GM12865 (cell line): ENCODE measurements around the gene WDR27.

Source experiments
- DNase-seq: peaks from one replicate; pipeline ENCODE4 v3.0.0; 2010; ENCODE audit warnings: low read depth
- H3K4me3 ChIP-seq: 2 replicates; pipeline ENCODE4 v1.5.1; 2011; ENCODE audit warnings: mild to moderate bottlenecking, low read depth, low read length, control low read depth
- TF ChIP-seq, protein P1 (sequence below): IDR thresholded peaks from 2 replicates; pipeline ENCODE4 v1.5.1; 2011; ENCODE audit warnings: low read length, control low read depth, low read depth, inconsistent platforms; ENCODE audit not compliant: insufficient read depth; ENCODE audit errors: missing control alignments

WDR27 gene

DNA sequence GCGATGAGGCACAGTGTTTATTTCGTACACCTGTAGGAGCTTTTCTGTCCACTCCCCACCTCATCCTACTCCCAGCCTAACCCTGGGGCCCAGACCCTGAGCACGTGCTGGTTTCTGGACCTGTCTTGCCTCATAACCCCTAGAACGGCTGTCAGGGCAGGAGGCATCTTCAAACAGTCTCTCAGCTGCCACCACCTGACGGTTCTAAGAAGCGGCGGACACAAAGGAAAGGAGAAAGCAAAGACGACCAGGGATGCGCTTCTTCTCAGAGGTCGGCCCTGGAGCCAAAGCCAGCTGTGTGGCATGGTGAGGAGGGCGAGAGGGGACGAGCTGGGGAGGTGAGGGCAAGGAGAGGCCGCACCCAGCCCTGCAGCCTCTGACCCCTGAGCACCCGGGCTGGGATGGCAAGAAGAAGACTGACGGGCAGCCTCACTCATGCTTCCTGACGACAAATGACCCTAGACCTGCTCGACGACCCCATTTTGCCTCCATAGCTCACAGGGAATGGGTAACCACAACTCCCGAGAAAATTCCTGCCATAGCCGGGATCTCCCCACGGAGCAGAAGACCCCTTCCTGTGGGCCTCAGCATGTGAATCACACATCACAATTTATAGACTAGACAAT is 62.1 kb downstream of the WDR27 start:
- DNase-seq: no peak

GRCh38 chr6:169638915-169639314 is 62.9 kb downstream of the WDR27 start:
- H3K4me3 ChIP-seq: no peak overlapping the region
- TF ChIP-seq, protein P1, sequence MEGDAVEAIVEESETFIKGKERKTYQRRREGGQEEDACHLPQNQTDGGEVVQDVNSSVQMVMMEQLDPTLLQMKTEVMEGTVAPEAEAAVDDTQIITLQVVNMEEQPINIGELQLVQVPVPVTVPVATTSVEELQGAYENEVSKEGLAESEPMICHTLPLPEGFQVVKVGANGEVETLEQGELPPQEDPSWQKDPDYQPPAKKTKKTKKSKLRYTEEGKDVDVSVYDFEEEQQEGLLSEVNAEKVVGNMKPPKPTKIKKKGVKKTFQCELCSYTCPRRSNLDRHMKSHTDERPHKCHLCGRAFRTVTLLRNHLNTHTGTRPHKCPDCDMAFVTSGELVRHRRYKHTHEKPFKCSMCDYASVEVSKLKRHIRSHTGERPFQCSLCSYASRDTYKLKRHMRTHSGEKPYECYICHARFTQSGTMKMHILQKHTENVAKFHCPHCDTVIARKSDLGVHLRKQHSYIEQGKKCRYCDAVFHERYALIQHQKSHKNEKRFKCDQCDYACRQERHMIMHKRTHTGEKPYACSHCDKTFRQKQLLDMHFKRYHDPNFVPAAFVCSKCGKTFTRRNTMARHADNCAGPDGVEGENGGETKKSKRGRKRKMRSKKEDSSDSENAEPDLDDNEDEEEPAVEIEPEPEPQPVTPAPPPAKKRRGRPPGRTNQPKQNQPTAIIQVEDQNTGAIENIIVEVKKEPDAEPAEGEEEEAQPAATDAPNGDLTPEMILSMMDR: no peak
- no peak for DNase-seq

More for the DNA sequence above, 62.1 kb downstream of the WDR27 start:
- no peak overlapping the region for H3K4me3 ChIP-seq
- TF ChIP-seq, protein P1: no peak

GRCh38 chr6:169638388-169638787 is 63.4 kb downstream of the WDR27 start:
- no peak for DNase-seq
- no peak overlapping the region for H3K4me3 ChIP-seq
- TF ChIP-seq, protein P1: no peak

GRCh38 chr6:169635345-169635744 is 66.5 kb downstream of the WDR27 start:
- H3K4me3 ChIP-seq: no peak overlapping the region
- TF ChIP-seq, protein P1: no peak
- no peak for DNase-seq

GRCh38 chr6:169632841-169633240 is 69.0 kb downstream of the WDR27 start:
- DNase-seq: no peak
- TF ChIP-seq, protein P1: no peak
- H3K4me3 ChIP-seq: no peak overlapping the region

GRCh38 chr6:169629256-169629655 is 72.6 kb downstream of the WDR27 start:
- DNase-seq: no peak
- no peak overlapping the region for H3K4me3 ChIP-seq
- TF ChIP-seq, protein P1: no peak

GRCh38 chr6:169627736-169628607 is 73.9 kb downstream of the WDR27 start:
- TF ChIP-seq, protein P1: no peak
- DNase-seq: no peak
- H3K4me3 ChIP-seq: no peak overlapping the region
